ENCODE results near the gene TDRD1. TPM values are rescaled to one million over a fixed set of nuclear protein-coding genes. Genes with fewer than 3 reads are reported as not detected.

The TDRD1 gene
- polyA plus RNA-seq, 5 donors, result 0.18 to 0.40 (median 0.19) TPM

DNA sequence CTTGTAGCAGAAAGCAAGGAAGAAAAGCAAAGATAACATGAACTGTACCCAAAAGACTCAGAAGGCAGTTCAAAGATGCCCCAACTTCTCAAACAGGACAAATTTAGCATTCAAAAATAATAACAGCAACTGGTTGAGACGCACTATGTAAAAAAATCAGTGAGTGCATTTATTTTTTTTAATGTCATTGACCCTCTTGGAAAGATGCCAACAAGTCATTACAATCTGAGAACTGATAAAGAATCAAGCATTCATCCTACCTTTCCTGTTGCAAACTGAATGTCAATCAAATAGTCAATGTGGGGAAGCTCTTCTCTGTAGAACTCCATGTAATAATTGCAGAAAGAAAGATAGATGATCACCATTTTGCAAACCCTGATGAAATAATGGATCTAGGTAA, 3.5 kb upstream of the TDRD1 start:
- DNase-seq, result no peak

DNA sequence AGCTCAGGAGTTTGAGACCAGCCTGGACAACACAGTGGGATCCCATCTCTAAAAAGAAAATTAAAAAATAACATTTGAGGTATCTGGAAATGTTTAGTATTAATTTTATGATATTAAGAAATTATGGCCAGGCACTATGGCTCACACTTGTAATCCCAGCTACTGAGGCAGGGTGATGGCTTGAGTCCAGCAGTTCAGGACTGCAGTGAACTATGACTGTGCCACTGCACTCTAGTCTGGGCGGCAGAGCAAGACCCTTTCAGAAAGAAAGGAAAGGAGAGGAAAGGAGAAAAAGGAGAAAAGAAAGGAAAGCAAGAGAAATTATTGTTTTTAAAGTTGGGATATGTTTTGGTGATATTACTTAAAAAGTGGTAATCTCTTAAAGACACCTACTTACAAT, 2.6 kb upstream of the TDRD1 start:
- DNase-seq, result no peak

DNA sequence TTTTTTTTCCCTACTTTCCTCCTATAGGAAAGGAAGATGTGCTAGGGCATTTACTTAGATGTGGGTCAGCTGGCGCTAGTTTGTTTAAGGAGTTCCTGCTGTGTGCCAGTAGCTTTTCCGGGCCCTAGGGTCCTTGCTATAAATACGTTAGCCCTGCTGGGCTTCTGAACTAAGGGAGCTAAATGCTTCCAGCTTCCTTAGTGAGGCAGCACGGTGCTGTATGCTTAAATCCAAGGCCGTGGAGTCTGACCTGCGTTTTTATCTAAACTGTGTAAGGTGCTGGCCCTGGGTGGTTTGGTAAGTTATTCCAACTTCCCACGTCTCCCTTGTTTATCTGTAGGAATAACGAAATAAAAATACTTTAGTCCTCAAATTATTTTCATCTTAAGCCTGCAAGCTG, 594 bp downstream of the TDRD1 start:
- DNase-seq, result no peak

DNA sequence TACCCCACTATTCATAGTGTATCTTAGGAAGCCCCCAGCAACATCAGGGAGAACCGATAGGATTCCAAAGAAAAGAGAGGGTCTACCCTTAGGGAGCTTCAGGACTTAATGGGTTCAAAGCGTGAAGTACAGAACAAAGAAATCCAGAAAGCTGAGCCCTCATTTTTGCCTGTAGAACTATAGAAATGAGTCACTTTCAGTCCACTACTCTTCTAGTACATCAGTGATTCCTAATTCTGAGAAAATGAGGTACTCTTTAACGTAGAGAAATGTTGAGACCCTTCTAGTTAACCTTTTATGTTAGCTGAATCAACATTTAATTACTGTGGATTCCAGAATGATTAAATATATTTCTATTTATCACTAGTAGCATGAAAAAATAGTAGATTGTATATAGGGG, 1.8 kb downstream of the TDRD1 start:
- DNase-seq, result no peak

DNA sequence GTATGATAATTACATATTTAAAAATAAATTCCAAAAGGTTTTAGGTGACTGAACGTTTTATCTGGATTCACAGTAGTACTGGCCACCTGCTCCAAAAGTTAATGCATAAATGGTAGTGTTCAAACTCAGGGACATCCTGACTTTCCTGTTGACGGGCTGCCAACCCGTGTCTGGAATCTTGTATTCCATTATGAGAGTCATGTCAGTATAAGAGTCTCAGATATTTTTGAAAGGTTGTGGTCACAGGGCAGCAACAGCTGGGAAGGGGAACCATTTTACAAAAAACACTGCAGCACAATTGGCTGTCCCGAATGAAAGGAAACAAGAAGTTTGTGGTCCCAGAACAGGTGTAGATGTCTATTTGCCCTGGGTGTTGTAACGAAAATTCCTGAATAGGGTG, 2.8 kb downstream of the TDRD1 start:
- DNase-seq, result no peak

DNA sequence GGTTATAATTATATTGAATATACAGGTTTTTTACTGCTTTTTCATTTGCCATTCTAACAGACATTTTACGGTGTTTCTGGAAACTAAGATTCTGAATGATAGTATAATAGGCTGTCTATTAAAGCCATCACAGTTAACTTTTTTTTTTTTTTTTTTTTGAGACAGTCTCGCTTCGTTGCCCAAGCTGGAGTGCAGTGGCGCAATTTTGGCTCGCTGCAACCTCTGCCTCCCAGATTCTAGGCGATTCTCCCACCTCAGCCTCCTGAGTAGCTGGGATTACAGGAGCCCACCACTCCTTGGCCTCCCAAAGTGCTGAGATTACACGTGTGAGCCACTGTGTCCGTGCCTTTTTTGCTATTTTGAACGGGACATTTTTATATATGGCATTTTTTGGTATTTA, 4.4 kb downstream of the TDRD1 start:
- DNase-seq, result no peak

DNA sequence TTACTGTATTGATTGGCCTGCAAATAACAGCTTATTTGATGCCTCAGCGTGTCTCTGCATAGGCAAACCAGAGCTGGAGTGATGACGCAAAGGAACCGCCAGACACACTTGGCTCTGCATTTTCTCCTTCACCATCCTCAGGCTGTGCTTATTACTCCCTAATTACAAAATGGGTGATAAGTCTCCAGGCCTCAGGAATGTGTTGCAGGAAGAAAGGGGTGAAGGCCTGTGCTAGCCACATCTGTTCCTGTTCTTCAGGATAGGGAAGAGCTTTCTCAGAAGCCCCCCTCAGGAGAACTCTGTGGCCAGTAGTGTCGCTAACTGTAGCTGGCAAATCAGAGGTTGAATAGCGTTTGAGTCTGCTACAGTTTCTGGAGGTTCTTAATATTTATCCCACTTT, 5.1 kb downstream of the TDRD1 start:
- DNase-seq, result no peak

DNA sequence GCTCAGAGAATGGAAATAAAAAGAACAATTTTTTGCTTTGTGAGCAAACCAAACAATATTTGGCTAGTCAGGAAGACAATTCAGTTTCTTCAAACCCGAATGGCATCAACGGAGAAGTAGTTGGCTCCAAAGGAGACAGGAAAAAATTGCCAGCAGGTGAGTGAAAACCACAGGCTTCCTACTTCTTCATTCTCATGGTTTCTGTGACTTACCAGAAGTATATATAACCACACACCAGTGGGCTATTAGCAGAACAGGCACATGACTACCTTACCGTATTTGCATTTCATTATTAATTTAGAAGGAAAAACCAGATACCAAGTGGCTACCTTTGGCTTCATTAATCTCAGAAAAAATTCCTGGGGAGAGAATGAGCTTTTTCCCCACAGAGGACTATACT, 8.8 kb downstream of the TDRD1 start:
- no peak for DNase-seq

DNA sequence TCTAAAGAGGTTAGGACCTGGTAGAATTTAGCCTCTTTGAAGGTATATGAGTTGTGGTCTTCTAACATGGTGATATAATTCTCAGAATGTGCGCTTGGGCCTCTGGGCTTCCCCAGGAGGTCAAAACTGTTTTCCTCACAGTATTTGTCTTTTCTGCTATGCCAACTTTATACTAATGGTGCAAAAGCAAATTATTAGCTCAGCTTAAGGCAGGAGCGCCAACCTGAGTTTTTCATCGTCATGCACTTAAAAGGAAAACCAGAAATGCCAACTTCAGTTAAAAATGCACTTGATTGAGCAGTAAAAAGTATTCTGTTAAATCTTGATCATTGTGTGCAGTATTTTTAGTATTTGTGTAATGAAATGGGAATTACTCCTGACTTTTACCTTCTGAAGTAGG, 9.7 kb downstream of the TDRD1 start:
- DNase-seq, result no peak

DNA sequence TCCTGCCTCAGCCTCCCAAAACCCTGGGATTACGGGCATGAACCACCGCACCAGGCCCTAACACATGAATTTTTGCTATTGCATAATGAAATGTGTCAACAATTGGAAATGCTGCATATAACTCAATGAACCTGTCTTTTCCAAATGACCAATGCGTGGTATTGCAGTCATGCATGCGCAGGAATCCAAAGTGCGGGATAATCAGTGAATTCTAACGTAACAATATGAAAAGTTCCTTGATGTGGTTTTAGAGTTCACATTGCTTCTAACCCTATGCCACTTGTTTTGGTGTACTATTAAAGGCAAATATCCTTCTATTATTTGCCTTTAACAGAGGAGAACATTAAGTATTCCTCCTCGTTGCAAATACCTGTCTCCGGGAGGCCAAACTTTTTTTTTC, 10.5 kb downstream of the TDRD1 start:
- DNase-seq, result no peak

DNA sequence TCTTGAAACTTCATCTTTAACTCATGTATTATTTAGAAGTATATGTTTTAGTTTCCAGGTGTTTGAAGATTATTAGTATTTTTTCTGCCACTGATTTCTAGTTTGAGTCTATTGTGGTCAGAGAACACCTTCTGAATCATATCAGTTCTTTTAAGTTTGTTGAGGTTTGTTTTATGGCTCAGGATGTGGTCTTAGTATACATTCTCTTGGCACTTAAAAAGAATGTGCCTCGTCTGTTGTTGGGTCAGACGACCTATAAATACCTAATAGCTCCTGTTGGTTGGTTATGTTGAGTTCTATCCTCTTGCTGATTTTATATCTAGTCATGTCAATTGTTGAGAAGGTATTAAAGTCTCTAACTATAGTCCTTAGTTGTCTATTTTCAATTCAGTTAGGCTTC, 15.9 kb downstream of the TDRD1 start:
- no peak for DNase-seq

DNA sequence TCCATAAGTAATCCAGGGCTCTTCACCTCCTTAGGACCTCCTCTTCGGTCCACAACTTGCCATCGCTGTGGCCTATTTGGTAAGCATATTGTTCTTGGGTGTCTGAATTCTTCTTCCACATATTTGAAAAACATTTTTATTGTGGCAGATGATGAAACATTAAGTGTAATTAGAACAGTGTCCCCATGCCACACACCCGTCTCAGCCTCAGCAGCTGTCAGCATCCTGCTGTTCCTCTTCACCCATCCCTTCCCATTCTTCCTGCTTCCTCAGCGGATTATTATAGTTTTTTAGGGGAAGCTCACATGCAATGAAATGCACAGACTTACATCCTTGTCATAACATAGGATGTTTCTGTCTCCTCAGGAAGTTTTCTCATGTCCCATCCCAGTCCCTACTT, 20.1 kb downstream of the TDRD1 start:
- DNase-seq, result no peak

DNA sequence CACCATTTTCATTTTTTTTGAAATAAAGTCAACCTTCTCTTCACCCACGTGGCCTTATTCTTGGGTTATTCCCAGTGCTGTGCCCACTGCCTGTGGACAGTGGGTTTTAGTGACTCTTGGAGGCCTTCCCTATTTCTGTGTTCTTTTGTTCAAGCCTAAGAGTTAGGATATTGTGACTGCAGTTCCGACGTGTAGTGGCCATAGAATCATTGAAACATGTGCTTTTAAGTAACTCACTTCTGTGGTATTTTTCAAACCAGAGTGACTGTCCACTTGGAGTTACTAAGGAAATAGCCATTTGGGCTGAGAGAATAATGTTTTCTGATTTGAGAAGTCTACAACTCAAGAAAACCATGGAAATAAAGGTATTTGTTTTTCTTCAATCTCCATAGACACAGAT, 23.7 kb downstream of the TDRD1 start:
- no peak for DNase-seq

DNA sequence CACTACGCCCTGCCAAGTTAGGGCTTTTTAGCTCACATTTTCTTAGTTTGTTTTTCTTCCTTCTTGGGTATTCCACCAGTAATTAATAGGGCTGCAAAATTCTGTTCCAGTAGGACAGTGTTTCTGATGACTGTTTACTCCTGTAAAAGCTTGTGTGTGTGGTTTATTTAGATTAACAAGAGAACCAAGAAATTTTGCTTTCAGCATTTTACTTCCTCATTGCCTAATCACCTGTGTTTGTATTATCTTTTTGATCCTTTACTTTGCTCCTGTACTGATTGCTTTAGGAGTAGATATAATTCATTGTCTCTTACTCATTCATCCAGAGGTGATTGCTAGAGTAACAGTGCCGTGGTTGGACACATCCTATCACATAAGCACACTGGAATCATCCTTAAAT, 27.7 kb downstream of the TDRD1 start:
- no peak for DNase-seq

DNA sequence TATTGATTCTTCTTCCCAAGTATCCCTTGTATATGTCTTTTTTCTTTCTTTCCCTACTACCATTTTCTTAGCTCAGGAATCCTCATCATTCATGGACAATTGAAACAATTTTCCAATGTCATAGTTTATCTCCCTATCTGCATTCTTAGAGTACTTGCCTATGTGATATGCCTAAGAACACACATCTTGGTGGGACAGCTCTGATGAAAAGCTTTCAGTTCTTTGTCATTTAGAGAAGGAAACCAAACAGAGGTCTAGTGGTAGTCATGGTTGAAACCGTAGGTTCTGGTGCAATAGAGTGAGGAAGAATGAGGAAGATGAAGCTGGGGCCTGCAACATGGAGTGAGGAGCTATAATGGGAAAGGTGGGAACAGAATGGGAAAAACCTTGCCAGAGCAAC, 28.2 kb downstream of the TDRD1 start:
- DNase-seq, result no peak

DNA sequence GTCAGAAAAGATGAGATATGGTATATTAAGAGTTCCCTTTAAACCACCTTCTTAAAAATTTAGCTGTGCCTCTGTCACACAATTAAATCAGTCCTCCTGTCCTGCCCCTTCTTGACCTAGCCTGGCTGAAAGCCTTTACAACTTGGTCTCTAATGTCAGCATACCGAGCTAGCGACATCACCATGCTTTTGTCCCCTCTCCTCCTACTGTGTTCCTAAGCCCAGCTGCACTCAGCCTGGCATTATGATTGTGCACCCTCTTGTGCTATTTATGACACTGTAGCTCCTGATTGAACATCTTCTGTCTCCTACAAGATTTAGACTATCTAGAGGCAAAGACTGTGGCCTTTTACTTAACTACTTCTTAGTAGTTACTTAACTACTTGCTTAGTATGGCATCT, 29.2 kb downstream of the TDRD1 start:
- no peak for DNase-seq

DNA sequence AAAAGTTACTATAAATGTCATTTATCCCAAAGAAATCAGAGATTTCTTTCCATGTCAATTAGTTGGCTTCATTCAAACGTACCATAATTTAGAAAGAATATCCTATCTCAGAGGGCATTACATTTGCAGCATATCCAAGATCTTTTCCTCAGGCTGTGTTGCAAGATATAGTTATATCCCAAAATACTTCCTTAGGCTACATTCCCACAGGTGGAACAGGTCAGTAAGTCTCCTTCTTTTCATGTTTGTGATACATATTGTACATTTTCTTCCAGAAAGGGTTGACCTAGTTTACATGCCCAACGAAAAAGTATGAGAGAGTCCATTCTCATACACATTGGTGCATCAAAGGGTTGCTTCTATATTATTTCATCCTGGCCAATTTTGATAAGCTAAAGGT, 33.0 kb downstream of the TDRD1 start:
- no peak for DNase-seq

DNA sequence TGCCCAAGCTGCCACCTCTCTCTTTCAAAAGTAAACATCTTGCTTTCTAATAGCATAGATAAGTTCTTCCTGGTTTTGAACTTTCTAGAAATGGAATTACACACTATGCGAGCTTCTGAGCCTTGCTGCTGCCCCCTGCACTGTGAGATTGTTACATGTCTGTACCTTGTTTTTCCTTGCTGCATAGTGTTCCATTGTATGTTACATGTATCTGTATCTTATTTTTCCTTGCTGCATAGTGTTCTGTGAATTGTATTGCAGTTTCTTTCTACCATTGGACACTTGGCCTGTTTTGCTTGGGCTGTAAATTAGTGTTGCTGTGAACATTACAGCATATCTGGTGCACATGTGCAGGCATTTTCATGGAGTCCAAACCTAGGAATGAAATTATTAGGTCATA, 35.9 kb downstream of the TDRD1 start:
- DNase-seq, result no peak

DNA sequence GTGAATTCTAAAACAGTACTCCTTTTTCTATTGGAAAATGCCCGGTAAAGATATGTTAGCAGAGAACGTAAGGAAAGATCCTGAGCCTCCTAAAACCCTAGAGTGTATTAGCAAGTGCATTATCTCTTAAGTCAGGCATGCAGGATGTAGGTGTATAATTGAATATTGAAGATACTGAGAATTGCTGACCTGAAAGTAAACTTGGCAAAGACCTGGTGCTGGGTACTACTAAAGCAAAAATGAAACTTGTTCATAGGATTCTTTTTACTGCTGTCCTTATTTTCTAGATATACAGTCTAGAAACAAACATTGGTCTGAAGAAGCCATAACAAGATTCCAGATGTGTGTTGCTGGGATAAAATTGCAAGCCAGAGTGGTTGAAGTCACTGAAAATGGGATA, 41.1 kb downstream of the TDRD1 start:
- no peak for DNase-seq

DNA sequence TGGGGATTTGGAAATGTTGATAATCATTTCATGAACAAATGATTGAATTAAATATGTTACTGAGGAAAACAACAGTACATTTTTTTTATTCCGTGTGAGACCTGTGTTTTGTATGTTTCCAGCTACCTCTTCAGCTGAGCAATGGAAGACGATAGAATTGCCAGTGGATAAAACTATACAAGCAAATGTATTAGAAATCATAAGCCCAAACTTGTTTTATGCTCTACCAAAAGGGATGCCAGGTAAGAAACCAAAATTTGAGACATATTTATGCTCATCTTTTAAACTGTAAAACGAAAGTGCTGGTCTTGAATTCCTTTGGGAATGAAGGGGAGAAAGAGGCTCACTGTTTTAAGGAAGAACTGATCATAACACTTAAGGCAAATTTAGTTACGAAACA, 42.1 kb downstream of the TDRD1 start:
- no peak for DNase-seq

DNA sequence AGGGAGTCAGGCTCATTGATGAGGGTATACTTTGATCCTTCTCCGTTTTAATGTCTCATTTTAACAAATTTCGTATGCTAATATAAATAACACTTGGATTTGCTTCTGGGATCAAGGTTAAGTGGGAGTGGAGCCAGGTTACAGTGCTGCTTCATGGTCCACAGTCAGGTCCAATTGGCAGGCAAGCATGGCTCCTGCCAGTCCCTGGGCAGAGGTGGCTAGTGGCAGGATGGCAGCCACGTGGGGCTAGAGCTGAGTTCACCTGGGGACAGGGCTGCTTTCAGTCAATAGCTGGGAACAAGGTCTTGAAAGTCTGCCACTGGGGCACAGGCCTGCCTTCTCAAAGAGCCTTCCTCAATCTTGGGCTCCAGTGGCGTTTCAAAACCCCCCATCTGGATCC, 43.9 kb downstream of the TDRD1 start:
- no peak for DNase-seq

DNA sequence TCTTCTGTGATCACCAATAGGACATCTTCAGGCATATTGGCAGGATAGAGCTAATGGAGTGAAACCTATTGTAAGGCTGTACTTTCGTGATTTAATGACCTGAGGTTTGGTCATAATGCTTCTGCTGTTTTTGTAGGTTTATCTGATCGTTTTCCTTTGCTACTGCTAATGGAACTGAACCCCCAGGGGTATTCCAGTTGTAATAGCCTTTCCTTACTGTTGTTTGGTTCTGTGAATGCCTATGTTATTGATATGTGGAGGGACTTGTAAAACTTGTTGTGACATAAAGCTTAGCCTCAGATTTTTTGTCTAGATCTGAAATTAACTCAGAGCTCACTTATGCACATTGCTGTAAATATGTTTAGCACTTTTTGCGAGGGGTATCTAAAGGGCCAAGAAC, 49.0 kb downstream of the TDRD1 start:
- DNase-seq, result no peak

DNA sequence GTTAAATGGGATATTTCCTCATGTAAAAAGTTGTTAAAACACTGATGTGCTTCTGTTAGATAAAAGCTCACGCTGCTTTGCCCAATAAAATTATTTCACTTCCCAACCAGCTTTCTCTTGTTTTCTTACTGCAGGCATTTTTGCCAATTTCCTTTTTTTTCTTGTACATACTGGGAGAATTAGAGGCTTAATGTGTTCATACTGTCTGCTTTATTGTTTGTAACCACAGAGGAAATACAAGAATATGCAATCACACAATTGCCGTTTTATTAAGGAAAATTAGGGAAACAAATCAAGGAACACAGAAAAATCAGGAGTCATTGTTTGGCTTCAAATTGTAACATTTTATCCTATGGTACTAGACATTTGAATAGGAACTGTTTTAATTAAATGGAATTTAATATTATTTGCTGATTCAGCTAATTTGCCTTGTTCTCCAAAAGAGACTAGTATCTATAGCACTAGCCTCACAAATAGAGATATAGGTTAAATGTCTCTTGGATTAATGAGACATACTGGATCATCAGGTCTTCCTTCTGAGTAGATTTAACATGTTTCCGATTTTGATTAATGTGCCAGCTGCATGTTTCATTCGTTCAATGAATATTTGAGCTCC, 53.5 kb downstream of the TDRD1 start:
- no peak for DNase-seq

DNA sequence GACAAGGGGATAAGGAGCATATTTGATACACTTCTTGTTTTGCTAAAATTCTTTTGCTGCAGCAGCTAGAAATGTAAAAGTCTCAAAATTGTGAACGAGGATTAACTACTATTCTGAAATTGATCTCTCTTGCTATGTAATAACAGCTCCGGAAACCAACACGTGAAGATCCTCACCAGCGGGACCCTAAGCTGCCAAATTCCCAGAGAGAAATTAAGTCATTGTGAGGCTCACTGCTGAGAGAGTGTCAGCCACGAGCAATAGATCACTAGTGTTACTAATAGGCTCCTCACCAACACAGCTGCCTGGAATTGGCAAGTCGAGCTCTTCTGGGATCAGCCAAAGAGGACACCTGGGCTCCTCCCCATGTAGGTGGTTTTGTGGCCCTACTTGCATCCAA, 54.3 kb downstream of the TDRD1 start:
- DNase-seq, result no peak

DNA sequence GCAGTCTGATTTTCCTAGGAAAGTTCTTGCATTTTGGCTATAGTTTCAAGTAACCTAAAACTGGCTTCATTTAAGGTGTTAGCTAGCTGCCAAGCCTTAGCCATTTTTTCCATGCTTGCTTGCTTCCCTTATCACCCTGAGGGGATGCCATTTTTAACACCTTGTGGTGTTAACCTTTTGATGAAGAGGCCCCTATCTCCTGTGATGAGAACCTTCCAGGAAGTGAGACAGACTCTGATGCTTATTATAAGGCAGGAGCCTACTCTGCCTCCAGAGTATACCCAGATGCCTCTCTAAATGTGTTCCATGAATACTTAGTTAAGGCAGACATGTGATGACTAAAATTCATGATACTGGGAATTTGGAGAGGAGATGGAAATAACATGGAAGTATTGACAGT, 55.0 kb downstream of the TDRD1 start:
- DNase-seq, result no peak
